ENCODE measurements around the gene ARL16.

Gene ARL16

DNA sequence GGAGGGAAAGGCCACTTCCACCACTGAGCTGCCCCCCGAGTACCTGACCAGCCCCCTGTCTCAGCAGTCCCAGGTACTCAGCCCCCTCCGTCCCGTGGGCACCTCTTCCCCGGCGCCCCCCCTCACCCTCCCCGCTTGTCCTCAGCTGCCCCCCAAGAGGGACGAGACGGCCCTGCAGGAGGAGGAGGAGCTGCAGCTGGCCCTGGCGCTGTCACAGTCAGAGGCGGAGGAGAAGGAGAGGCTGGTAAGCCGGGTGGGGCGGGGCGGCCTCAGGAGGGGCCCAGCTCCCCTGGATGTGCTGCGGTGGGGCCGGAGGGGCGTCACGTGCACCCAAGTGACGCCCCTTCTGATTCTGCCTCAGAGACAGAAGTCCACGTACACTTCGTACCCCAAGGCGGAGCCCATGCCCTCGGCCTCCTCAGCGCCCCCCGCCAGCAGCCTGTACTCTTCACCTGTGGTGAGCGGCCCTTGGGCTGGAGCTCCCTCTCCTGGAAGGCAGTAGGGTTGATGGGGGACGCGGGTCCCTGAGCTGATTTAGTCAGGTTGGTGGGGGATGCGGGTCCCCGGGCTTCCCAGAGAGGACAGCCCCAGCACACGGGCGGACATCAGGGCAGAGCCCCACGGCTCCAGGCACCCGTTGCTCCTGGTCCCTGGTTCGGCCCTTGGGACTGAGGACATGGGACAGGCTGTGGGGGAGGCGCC, 10.1 kb upstream of the ARL16 start:
- H3K36me3 ChIP-seq (ENCODE audit: low read depth) = peaks cover 99% of the 10 kb centered on the region
- H3K4me1 ChIP-seq (ENCODE audit: insufficient read depth, poor library complexity, severe bottlenecking) = no peaks in the 10 kb centered on the region
- H3K4me3 ChIP-seq (ENCODE audit: severe bottlenecking) = no peak overlapping the region
- no peak overlapping the region for H3K27ac ChIP-seq (ENCODE audit: poor library complexity, severe bottlenecking)
- DNase-seq (ENCODE audit: low spot score) = no peak
- no peaks in the 10 kb centered on the region for H3K9me3 ChIP-seq (ENCODE audit: severe bottlenecking)
- TF ChIP-seq CTCF (IDR thresholded peaks at IDR 0.05; ENCODE audit: poor library complexity, severe bottlenecking) = peak; percentile 8
- no peak for ATAC-seq (ENCODE audit: low read depth)
- no peaks in the 10 kb centered on the region for H3K27me3 ChIP-seq (ENCODE audit: insufficient read depth, poor library complexity, severe bottlenecking)

GRCh38 chr17:81691608-81692007, 8.0 kb upstream of the ARL16 start:
- H3K9me3 ChIP-seq (ENCODE audit: severe bottlenecking) = no peaks in the 10 kb centered on the region
- DNase-seq (ENCODE audit: low spot score) = no peak
- H3K36me3 ChIP-seq (ENCODE audit: low read depth) = peaks cover 98% of the 10 kb centered on the region
- H3K4me1 ChIP-seq (ENCODE audit: insufficient read depth, poor library complexity, severe bottlenecking) = no peaks in the 10 kb centered on the region
- ATAC-seq (ENCODE audit: low read depth) = no peak
- H3K27me3 ChIP-seq (ENCODE audit: insufficient read depth, poor library complexity, severe bottlenecking) = no peaks in the 10 kb centered on the region
- H3K4me3 ChIP-seq (ENCODE audit: severe bottlenecking) = no peak overlapping the region
- TF ChIP-seq CTCF (IDR thresholded peaks at IDR 0.05; ENCODE audit: poor library complexity, severe bottlenecking) = no peak
- no peak overlapping the region for H3K27ac ChIP-seq (ENCODE audit: poor library complexity, severe bottlenecking)

GRCh38 chr17:81691196-81691595, 7.6 kb upstream of the ARL16 start:
- H3K4me1 ChIP-seq (ENCODE audit: insufficient read depth, poor library complexity, severe bottlenecking) = no peaks in the 10 kb centered on the region
- H3K36me3 ChIP-seq (ENCODE audit: low read depth) = peaks cover 97% of the 10 kb centered on the region
- no peaks in the 10 kb centered on the region for H3K27me3 ChIP-seq (ENCODE audit: insufficient read depth, poor library complexity, severe bottlenecking)
- H3K9me3 ChIP-seq (ENCODE audit: severe bottlenecking) = no peaks in the 10 kb centered on the region
- ATAC-seq (ENCODE audit: low read depth) (no peak), DNase-seq (ENCODE audit: low spot score) (no peak)
- no peak for TF ChIP-seq CTCF (IDR thresholded peaks at IDR 0.05; ENCODE audit: poor library complexity, severe bottlenecking)
- no peak overlapping the region for H3K4me3 ChIP-seq (ENCODE audit: severe bottlenecking)
- no peak overlapping the region for H3K27ac ChIP-seq (ENCODE audit: poor library complexity, severe bottlenecking)

- DNase-seq (ENCODE audit: low spot score) = no peak
- TF ChIP-seq CTCF (IDR thresholded peaks at IDR 0.05; ENCODE audit: poor library complexity, severe bottlenecking) = no peak
- peaks cover 98% of the 10 kb centered on the region for H3K36me3 ChIP-seq (ENCODE audit: low read depth)
- H3K4me1 ChIP-seq (ENCODE audit: insufficient read depth, poor library complexity, severe bottlenecking) = no peaks in the 10 kb centered on the region
- H3K27ac ChIP-seq (ENCODE audit: poor library complexity, severe bottlenecking) = no peak overlapping the region
- no peaks in the 10 kb centered on the region for H3K9me3 ChIP-seq (ENCODE audit: severe bottlenecking)
- H3K27me3 ChIP-seq (ENCODE audit: insufficient read depth, poor library complexity, severe bottlenecking) = no peaks in the 10 kb centered on the region
- no peak for ATAC-seq (ENCODE audit: low read depth)
- no peak overlapping the region for H3K4me3 ChIP-seq (ENCODE audit: severe bottlenecking)
Observed at GRCh38 chr17:81690549-81690948, 7.0 kb upstream of the ARL16 start.

- H3K4me3 ChIP-seq (ENCODE audit: severe bottlenecking) = no peak overlapping the region
- no peak for DNase-seq (ENCODE audit: low spot score)
- no peak for TF ChIP-seq CTCF (IDR thresholded peaks at IDR 0.05; ENCODE audit: poor library complexity, severe bottlenecking)
Observed at GRCh38 chr17:81690066-81690465, 6.5 kb upstream of the ARL16 start.

More at GRCh38 chr17:81690066-81690465, 6.5 kb upstream of the ARL16 start:
- Histone ChIP-seq H3K27me3 (ENCODE audit: insufficient read depth, poor library complexity, severe bottlenecking) (no peaks in the 10 kb centered on the region), H3K27ac (ENCODE audit: poor library complexity, severe bottlenecking) (no peak overlapping the region), H3K36me3 (ENCODE audit: low read depth) (peaks cover 96% of the 10 kb centered on the region), H3K4me1 (ENCODE audit: insufficient read depth, poor library complexity, severe bottlenecking) (peaks cover 1% of the 10 kb centered on the region), H3K9me3 (ENCODE audit: severe bottlenecking) (no peaks in the 10 kb centered on the region)
- ATAC-seq (ENCODE audit: low read depth) = no peak
